Left renal cortex interstitium (tissue), 4 donors: ENCODE data around the gene NINJ1. TPM values are rescaled to one million over a fixed set of nuclear protein-coding genes. Genes with fewer than 3 reads are reported as not detected.
"Not testable (repeated sequence)": the region's sequence is repeated elsewhere in the genome, so short reads cannot be mapped to it uniquely, and the experiment has no call there.

ENCODE experiments used
- DNase-seq, 4 donors: peaks; one replicate each; pipeline ENCODE4 v3.0.0-alpha.2; 2013; ENCODE audit warnings: low read depth in 4 of 4, low spot score in 2 of 4, missing footprints in 1 of 4
- polyA plus RNA-seq, 4 donors: library from polyadenylated mRNA; unstranded; fragments of 120-200 nt; gene quantifications; one replicate each; pipeline ENCODE4 v1.2.1, GENCODE V29; 2013; ENCODE audit not compliant: insufficient read length in 4 of 4

Gene NINJ1
- polyA plus RNA-seq, 4 donors, result 40.5 to 57.6 (median 50.8) TPM

DNA sequence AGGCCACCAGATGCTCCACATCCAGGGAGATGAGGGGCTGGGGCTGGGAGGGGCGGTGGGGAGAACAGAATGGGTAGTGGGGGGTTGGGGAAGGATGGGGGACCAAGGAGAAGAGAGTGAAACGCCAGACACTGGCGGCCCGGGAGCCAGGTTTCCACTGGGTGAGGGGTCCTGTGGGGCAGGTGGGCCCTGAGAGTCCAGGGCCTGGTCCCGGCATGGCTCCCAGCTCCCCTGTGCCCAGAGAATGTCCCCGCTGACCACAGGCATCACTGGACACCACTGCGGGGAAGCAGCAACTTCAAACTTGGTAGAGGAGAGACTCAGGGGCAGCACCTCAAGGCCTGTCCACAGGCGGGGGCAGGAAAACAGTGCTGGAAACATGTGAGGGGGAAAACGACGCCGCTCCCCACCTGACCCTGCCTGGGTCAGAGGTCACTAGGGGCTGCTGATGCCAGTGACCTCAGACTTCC is 13.2 kb downstream of the NINJ1 start:
- DNase-seq, result no peak

DNA sequence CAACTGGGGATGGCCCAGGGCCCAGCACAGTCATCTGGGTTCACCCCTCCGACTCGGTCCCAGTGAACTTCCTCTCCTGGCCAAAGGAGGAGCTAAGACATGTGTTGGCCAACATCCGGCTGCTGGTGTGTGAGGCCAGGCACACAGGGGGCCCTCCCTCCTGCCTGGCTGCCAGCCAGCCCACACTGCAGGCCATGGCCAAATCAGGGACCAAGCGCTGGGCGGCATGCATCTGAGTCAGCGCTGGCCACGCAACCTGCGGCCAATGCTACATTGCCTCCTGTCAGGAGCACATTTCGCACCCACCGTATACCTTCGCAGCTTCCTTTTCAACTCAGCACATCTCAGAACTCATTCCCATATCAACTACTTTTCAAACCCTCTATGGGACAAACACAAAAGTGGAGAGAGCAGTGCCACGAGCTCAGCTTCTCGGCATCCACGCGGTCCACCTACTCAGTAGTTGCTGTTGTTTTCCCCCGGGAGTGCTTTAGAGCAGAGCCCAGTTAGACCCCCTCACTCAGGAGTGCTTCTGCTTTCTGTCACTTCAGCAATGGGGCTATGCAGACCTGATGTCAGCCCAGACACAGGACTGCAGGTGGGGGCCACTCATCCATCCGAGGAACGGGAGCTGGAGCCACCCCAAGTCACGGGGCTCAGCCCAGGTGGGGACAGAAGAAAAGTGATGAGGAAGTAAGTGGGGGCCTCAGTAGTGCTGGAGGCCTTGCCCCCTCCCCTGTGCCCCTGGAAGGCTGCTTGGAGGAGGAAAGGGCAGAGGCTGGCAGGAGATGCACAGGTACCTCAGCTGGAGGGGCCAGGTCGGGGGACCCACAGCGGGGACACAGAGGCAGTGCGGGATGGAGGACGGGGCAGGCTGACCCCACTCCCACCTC is 13.9 kb downstream of the NINJ1 start:
- no peak for DNase-seq

DNA sequence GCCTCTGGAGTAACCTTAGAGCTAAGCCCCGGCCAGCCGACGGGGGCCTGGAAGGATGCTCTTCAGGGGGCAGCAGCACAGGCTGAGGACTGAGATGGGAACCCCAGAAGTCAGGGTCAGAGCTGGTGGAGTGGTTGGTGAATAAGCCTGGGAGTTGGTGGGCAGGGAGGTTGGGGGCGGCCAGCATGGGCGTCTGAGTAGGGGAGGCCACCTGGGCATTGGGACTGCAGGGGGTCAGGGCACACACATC is 14.4 kb downstream of the NINJ1 start:
- no peak for DNase-seq

DNA sequence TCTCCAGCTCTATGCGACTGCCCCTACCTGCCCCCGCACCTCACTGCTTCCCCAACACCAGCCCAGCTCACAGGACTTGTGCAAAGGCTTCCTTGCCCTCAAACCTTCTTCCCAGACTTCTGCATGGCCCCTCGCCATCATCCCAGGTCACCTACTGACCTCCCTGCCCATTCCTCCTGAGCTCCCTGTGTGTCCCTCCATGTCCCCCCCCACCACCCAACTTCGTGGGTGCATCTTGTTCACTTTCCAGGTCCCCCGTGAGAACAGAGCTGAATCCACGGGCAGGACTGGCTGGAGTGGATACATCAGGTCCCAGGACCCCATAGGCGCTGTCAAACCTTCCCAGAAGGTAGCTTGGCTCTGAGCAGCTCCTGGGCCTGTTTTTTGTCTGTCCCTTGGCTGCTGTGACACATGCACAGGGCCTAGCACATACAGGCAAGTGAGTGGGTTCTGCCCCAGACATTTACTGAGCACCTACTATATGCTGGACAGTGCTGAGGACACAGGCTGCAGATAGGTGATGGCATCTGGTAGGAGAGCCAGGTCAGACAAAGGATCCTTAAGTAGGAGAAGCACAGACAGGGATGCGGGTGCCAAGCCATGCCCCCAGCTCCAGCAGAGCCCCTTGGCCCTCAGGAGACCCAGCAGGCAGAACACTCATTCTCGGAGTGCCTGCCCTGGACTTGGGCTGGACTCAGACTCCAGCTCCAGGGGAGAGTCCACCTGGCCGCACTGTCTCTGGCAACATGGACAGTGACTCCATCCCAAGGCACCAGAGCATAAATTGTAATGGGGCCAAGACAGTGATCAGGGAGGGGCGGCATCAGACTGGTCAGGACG is 15.0 kb downstream of the NINJ1 start:
- no peak for DNase-seq

DNA sequence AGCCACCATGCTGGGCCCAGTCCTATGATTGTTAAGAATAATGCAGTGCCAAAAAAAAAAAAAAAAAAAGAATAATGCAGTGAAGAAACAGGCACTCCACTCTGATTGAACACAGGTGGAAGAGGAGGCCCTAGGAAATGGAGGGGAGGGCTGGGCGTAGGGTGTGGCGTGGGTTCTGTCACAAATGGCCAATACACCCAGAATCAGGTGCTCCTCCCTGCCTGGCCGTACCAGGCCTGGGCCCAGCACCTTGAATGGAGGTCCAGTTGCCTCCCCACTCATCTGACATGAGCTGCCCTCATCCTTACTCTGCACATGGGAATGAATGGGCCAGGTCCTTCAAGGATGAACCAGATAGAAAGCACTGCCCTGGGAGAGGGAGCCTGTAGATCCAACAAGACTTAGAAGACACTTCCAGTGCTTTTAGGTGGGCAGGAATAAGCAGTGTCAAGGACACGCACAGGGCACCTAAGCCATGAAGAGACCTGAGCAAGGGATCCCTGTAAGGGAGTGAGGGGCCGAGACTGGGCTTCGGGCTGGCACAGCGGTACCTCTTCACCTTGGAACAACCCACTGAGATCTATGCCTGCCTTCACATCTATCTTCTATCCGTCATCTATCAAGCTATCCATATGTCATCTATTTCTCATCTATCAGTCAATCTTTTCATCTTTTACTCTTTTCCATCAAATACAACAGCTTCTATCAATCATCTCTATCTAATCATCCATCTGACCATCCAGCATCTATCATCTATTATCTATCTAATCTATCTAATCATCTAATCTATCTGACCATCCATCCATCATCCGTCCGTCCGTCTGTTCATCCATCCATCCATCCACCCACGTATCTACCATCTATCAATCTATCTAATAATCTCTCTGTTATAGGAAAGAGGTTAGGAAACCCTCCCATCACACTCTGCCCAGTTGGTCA is 15.9 kb downstream of the NINJ1 start:
- DNase-seq, result no peak

DNA sequence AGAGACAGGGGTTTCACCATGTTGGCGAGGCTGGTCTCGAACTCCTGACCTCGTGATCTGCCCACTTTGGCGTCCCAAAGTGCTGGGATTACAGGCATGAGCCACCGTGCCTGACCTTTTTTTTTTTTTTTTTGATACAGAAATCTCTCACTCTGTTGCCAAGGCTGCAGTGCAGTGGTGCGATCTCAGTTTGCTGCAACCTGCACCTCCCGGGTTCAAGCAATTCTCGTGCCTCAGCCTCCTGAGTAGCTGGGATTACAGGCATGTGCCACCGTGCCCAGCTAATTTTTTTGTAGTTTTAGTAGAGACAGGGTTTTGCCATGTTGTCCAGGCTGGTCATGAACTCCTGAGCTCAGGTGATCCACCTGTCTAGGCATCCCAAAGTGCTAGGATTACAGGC is 16.5 kb downstream of the NINJ1 start:
- DNase-seq, result not testable (repeated sequence)

DNA sequence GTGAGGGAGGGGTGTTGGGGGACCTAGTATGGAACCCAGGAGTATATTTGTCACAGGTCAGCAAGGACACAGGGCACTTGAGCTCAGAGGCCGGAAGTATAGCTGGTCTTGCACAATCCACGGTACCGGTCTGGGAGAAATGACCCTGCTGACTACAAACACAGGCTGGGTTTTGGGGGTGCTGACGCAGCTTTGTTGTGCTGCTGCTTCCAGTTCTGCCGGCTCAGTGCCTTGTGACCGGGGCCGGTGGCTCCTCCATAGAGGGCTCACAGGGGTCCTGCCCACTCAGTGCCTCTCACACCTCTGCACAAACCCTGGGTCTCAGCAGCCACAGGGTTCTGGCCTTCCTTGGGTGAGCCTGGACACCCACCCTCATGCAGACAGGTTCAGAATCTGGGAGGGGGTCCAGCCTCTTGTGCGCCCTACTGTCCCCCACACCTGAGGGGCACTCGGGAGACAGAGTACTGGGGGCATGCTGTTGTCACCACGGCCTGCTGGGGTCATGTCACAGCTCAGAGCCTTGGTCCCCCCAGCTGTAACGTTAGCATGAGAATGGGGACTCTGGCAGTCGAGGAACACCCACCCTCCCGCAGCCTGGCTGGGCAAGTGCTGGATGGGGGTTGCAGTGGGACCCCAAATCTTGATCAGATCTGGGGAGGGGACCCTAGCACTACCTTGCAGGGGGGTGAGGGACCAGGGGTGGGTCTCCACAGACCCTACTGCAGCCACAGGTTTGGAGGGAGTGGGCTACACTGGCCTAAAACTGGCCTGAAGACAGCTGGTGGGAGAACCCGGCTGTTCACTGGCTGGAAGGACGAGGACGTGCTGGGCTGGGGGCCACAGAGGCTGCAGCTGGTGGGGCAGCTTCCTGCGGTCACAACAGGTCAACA is 17.7 kb downstream of the NINJ1 start:
- DNase-seq, result no peak

DNA sequence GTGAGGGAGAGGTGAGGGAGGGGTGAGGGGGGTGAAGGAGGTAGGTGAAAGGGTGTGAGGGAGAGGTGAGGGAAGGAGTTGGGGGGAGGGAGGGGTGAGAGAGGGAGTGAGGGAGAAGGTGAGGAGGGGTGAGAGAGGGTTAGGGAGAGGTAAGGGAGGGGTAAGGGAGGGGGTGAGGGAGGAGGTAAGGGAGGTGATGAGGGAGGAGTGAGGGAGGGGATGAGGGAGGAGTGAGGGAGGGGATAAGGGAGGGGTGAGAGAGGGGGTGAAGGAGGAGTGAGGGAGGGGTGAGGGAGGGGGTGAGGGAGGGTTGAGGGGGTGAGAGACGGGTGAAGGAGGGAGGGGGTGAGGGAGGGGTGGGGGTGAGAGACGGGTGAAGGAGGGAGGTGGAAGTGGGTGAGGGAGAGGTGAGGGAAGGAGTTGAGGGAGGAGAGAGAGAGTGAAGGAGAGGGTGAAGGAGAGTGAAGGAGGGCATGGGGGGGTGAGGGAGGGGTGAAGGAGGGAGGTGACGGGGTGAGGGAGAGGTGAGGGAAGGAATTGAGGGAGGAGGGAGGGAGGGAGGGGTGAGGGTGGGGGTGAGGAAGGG is 18.5 kb downstream of the NINJ1 start:
- no peak for DNase-seq

DNA sequence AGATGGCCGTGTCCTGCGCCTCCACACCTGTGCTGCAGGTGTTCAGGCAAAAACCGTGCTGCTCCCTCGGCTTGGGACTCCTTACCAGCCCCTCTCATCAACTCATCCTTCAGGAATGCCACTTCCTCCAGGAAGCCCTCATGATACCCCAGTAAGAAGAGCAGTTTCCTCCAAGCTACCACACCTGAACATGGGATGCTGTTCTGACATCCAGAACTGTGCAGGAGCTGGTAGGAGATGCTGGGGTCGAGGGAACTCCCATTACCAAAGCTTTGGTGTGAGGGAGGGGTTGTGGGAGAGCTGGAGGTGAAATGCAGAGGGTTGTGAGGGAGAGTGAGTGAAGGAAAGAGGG is 19.1 kb downstream of the NINJ1 start:
- no peak for DNase-seq

DNA sequence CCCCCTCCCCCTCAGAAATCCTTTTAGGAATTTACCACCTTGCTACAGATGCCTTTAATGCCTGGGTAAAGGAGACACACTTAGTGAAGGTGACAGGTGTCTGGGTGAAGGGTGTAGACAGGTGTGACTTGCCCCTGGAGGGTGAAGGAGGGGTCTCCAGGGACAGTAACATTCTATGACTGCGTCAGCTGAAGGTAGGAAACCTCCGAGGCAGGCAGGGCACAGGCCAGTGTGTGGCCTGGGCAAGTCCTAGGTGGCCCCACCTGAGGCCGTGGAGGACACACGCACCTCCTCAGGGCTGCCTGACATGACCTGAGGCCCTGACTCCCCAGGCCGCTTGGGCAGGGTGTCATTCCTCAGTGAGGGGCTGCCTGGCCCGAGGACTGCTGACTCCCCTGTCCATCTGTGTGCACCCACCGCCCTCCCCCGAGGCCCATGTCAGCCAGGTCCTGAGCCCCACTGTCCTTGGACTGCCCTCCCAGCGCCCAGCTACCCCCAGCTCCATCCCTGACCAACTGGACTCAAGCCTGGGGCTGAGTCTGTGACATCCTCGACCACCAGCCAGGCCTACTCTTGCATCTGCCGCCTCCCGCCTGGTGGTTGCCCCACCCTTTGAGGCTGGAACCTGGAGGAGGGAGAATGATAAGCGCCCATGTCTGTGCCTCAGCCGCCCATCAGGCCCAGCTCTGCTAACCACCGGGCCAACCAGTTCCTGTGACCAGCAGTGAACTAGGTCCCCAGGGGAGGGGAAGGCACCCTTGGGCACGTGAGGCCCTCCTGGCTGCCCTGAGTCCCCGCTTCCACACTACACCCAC is 19.7 kb downstream of the NINJ1 start:
- no peak for DNase-seq

DNA sequence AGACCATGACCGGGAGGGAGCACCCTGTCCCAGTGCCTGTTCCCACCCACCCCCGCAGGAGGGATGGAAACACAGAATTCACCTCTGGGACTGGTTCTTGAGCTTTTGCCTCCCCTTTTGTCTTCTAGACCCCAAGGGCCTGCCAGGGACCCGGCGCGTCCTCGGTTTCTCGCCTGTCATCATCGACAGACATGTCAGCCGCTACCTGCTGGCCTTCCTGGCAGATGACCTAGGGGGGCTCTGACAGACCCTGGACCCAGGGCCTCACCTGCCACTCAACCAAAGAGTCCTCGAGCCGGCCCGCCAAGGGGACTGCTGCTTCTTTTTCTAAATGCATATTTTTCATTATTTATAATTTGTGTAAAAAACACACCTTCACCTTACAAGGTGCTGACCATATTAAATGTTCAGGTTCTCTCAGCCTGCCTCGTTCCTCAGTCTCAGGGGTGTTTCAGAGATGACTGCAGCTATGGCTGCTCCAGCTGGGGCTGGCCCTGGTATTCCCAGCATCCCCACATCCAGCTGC is 21.1 kb downstream of the NINJ1 start:
- no peak for DNase-seq

DNA sequence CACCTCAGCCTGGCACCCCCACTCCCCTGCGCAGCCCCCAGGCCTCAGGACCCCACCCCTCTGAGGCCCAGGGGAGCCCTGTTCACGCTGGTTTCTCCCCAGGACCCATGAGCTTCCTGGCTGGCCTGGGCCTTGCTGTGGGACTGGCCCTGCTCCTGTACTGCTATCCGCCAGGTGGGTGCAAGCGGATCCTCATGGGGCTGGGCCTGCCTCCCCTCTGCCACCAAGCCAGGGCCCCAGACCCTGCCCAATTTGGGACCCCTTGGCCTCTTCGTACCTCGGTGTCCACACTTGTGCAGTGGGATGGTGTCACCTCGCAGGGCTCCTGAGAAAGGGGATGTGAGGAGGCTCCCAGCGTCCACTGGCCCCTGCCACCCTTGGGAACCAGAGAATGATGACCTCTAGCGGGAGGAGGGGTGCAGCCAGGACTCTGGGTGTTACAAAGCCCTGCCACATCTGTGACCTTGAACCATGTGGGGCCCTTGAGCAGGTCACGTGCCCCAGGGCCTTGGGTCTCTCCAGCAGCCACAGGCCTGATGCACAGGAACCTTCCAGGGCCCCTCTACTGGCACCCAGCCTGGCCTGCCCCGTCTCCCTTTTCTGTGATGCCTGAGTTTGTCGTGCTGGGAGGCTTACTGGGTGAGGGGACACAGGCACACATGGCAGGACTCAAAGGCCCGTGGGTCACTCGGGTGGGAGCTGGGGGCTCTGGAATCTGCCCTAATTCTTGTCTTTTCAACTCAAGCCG is 21.8 kb downstream of the NINJ1 start:
- DNase-seq, result no peak

DNA sequence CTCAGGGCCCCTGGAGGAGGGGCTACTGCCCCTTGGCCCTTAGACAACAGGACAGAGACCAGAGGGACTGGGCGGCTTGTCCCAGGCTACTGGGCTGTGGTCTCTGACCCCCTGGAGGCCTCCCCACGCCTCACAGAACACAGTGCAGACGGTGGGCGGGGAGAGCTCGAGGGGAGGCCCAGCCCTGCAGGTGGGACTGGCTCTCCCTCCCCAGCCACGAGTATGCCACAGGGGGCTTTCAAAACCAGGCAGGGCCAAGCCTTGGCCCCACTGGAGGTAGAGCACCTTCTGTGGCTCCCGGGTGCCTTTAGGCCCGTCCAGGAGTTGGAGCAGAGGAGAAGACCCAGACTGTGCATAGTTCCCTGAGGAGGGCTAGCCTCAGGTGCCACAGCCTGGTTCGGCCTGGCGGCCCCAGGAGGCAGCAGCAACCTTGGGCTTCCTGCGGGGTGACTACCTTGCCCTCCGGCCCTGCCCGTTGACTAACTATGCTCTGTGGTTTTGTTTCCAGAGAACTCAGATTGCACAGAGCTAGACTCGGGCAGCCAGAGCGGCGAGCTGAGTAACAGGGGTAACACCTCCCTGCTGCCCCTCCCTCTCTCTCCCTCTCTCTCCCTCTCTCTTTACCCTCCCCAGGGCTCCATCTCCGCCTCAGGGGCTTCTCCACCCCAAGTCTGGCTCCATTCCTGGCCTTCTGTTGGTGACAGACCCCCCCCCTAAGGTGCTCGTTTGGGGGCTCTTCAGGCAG is 22.5 kb downstream of the NINJ1 start:
- DNase-seq, result no peak

DNA sequence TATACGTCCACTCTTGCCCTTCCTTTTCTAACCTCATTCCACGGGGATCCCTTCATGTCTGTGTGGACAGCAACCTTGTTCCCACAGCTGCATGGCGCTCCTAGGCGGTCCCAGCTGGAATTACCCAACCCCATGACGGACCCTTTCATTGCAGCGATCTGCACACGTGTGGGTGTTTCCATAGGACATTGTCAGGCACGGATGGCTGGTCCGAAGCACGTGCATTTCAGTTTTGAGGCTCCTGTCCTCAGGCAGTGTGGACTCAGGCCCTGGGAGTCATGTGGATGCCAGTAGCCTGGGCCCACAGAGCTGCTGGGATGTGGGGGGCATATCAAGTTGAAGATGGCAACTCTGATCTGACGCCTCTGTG is 23.1 kb downstream of the NINJ1 start:
- DNase-seq, result no peak

DNA sequence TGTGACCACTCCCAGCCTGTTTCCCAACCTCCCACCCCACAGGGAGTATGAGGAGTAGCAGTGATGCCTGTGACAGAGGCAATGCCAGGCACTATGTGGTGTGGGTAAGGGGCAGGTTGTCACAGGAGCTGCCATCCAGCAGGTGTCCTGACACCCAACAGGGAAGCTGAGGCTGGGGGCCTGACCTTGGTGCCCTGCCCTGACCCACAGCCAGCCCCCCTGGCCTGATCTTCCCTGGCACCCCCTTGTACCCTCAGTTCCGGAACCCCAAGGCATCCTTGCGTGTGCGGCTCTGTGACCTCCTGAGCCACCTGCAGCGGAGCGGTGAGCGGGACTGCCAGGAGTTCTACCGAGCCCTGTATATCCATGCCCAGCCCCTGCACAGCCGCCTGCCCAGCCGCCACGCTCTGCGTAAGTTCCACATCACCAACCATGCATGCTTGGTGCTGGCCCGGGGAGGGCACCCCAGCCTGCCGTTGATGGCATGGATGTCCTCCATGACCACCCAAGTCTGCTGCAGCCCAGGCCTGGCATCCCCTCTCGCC is 23.7 kb downstream of the NINJ1 start:
- no peak for DNase-seq

DNA sequence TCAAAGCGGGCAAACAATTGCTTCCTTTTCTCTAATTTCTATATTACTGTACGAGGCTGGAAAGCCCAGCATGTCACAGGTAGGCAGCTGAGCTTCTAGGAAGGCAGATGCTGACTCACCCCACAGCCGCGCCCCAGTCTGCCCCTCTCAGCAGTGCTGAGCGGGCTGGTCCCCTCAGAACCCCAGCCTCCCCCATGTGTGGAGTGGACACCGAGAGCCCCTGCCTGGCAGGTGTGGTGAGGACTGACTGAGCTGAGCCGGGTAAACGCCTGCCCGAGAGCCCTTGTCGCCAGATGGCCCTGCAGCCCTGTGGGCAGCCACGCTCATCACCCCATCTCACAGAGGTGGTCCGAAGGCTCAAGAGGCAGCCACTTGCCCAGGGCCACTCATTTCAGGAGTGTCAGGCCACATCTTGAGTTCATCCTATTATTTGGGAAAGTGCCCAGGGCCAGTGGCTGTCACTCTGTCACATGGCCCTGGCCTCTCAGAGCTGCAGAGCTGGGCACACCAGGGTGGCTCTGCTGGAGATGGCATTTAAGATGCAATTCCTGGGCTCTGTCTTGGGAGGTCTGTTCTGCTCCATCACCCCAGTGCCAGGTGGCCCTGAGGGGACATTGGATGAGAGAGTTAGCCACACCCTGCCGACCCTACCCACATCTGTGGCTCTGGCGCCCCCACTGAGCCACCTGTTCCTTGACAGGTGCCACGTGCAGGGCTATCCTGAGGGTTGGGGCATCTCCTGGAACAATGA is 25.6 kb downstream of the NINJ1 start:
- DNase-seq, result no peak
